ENCODE results near the gene SAMD4A.

SAMD4A gene

GRCh38 chr14:54807881-54808280, 241.0 kb downstream of the SAMD4A start:
- no peak for DNase-seq

GRCh38 chr14:54808326-54809161, 241.6 kb downstream of the SAMD4A start:
- DNase-seq, result no peak

GRCh38 chr14:54809767-54810166, 242.8 kb downstream of the SAMD4A start:
- no peak for DNase-seq

GRCh38 chr14:54812617-54813016, 245.7 kb downstream of the SAMD4A start:
- no peak for DNase-seq

- DNase-seq, result no peak
These were observed 246.2 kb downstream of the SAMD4A start for GRCh38 chr14:54813081-54813480.

GRCh38 chr14:54814076-54814475, 247.1 kb downstream of the SAMD4A start:
- DNase-seq, result peak; percentile 37 to 52

GRCh38 chr14:54815016-54815415, 248.1 kb downstream of the SAMD4A start:
- no peak for DNase-seq

GRCh38 chr14:54815515-54815914, 248.6 kb downstream of the SAMD4A start:
- no peak for DNase-seq

- DNase-seq, result no peak
These were observed 249.5 kb downstream of the SAMD4A start for GRCh38 chr14:54816450-54816849.

GRCh38 chr14:54817506-54817905, 250.6 kb downstream of the SAMD4A start:
- no peak for DNase-seq

- no peak for DNase-seq
These were observed 251.5 kb downstream of the SAMD4A start for GRCh38 chr14:54818201-54819133.

GRCh38 chr14:54822685-54823084, 255.8 kb downstream of the SAMD4A start:
- DNase-seq, result no peak

- no peak for DNase-seq
These were observed 257.0 kb downstream of the SAMD4A start for GRCh38 chr14:54823757-54824549.

GRCh38 chr14:54828037-54828436, 261.1 kb downstream of the SAMD4A start:
- DNase-seq, result no peak

- no peak for DNase-seq
These were observed 262.7 kb downstream of the SAMD4A start for GRCh38 chr14:54829486-54830224.

- DNase-seq, result no peak
These were observed 263.7 kb downstream of the SAMD4A start for GRCh38 chr14:54830650-54831049.

- no peak for DNase-seq
These were observed 267.2 kb downstream of the SAMD4A start for GRCh38 chr14:54834081-54834480.

GRCh38 chr14:54834727-54835126, 267.8 kb downstream of the SAMD4A start:
- DNase-seq, result no peak

GRCh38 chr14:54836231-54836630, 269.3 kb downstream of the SAMD4A start:
- DNase-seq, result no peak

- no peak for DNase-seq
These were observed 270.7 kb downstream of the SAMD4A start for GRCh38 chr14:54837508-54838149.

GRCh38 chr14:54838931-54839512, 272.1 kb downstream of the SAMD4A start:
- DNase-seq, result no peak
